Astrocyte (in vitro differentiated cells and primary cell): ENCODE results near the gene ZSCAN26. TPM values are rescaled to one million over a fixed set of nuclear protein-coding genes. Genes with fewer than 3 reads are reported as not detected.
A peak's percentile ranks its signal among the peaks of the same experiment; 100 is the strongest.

ENCODE experiments used
- DNase-seq: peaks from one replicate; pipeline ENCODE4 v3.0.0-alpha.2; 2010; ENCODE audit warnings: low read depth
- FAIRE-seq: peaks from 2 replicates; lab custom pipeline; 2011; peaks lifted over from hg19 to GRCh38; lab: Jason Lieb, UNC
- H2AFZ ChIP-seq: 2 replicates; pipeline ENCODE4 v1.6.0; 2012; ENCODE audit warnings: low read depth, low read length, inconsistent platforms
- H3K27ac ChIP-seq: 2 replicates; pipeline ENCODE4 v1.5.1; 2011; ENCODE audit warnings: low read depth, low read length, inconsistent platforms
- H3K27me3 ChIP-seq: 2 replicates; pipeline ENCODE4 v1.6.0; 2011; ENCODE audit warnings: low read length, inconsistent platforms; ENCODE audit not compliant: insufficient read depth
- H3K36me3 ChIP-seq: 2 replicates; pipeline ENCODE4 v1.5.1; 2011; ENCODE audit warnings: low read length, inconsistent platforms; ENCODE audit not compliant: insufficient read depth
- H3K4me1 ChIP-seq: 2 replicates; pipeline ENCODE4 v1.5.1; 2011; ENCODE audit warnings: low read length, inconsistent platforms; ENCODE audit not compliant: insufficient read depth
- H3K4me2 ChIP-seq: 2 replicates; pipeline ENCODE4 v1.6.0; 2012; ENCODE audit warnings: low read length, inconsistent platforms
- H3K4me3 ChIP-seq: 2 replicates; pipeline ENCODE4 v1.5.1; 2011; ENCODE audit warnings: low read depth, mild to moderate bottlenecking, low read length, inconsistent platforms; ENCODE audit not compliant: insufficient read depth
- H3K79me2 ChIP-seq: 2 replicates; pipeline ENCODE4 v1.6.0; 2012; ENCODE audit warnings: mild to moderate bottlenecking, low read length, inconsistent platforms; ENCODE audit not compliant: insufficient read depth
- H3K9ac ChIP-seq: 2 replicates; pipeline ENCODE4 v1.6.0; 2012; ENCODE audit warnings: mild to moderate bottlenecking, low read length, inconsistent platforms
- H3K9me3 ChIP-seq: 2 replicates; pipeline ENCODE4 v1.5.1; 2012; ENCODE audit warnings: low read depth, mild to moderate bottlenecking, low read length, inconsistent platforms; ENCODE audit not compliant: insufficient read depth
- H4K20me1 ChIP-seq: 2 replicates; pipeline ENCODE4 v1.6.0; 2012; ENCODE audit warnings: low read length, inconsistent platforms; ENCODE audit not compliant: insufficient read depth
- H3K27ac Mint-ChIP-seq: one replicate; pipeline ENCODE4 v1.8.0; 2021; ENCODE audit warnings: mild to moderate bottlenecking, mixed read lengths; ENCODE audit not compliant: unreplicated experiment
- H3K27me3 Mint-ChIP-seq: one replicate; pipeline ENCODE4 v1.8.0; 2021; ENCODE audit warnings: low read depth, mixed read lengths; ENCODE audit not compliant: unreplicated experiment
- H3K36me3 Mint-ChIP-seq: one replicate; pipeline ENCODE4 v1.8.0; 2021; ENCODE audit warnings: low read depth, mixed read lengths; ENCODE audit not compliant: unreplicated experiment
- H3K4me1 Mint-ChIP-seq: one replicate; pipeline ENCODE4 v1.8.0; 2021; ENCODE audit warnings: low read depth, mixed read lengths; ENCODE audit not compliant: unreplicated experiment
- H3K4me3 Mint-ChIP-seq: one replicate; pipeline ENCODE4 v1.8.0; 2021; ENCODE audit warnings: mild to moderate bottlenecking, moderate library complexity, mixed read lengths; ENCODE audit not compliant: unreplicated experiment
- H3K9me3 Mint-ChIP-seq: one replicate; pipeline ENCODE4 v1.8.0; 2021; ENCODE audit warnings: mild to moderate bottlenecking, mixed read lengths; ENCODE audit not compliant: unreplicated experiment
- CTCF ChIP-seq: IDR thresholded peaks from 2 replicates; pipeline ENCODE4 v1.5.1; 2011; ENCODE audit warnings: low read depth, mild to moderate bottlenecking, inconsistent platforms, low read length, moderate library complexity; ENCODE audit not compliant: insufficient read depth
- EZH2 ChIP-seq: IDR thresholded peaks from 2 replicates; pipeline ENCODE4 v1.6.1; 2012; ENCODE audit warnings: mild to moderate bottlenecking, low read length, inconsistent platforms; ENCODE audit not compliant: insufficient read depth
- total RNA-seq: library from RNA; stranded (reverse); gene quantifications from 2 replicates; pipeline ENCODE4 v1.2.1, GENCODE V29; 2021

The ZSCAN26 gene
- total RNA-seq, 1 donor from 2014 or later, result 12.0 TPM

- Histone ChIP-seq H3K9me3 (no peaks in the 10 kb centered on the region), H3K27ac (peak overlapping the region; percentile 54), H3K36me3 (peaks cover 24% of the 10 kb centered on the region), H3K4me1 (peaks cover 4% of the 10 kb centered on the region), H3K4me2 (peak overlapping the region; percentile 91), H3K9ac (peak overlapping the region; percentile 84), H2AFZ (peak overlapping the region; percentile 67), H3K27me3 (peaks cover 4% of the 10 kb centered on the region), H3K4me3 (peak overlapping the region; percentile 75), H3K79me2 (peaks cover 37% of the 10 kb centered on the region), H4K20me1 (no peaks in the 10 kb centered on the region)
- peak overlapping the region; percentile 97 for H3K4me3 Mint-ChIP-seq
- FAIRE-seq (no peak), DNase-seq (no peak)
- peaks cover 11% of the 10 kb centered on the region for H3K36me3 Mint-ChIP-seq
- TF ChIP-seq CTCF (no peak), EZH2 (no peak)
- peak overlapping the region; percentile 53 for H3K27ac Mint-ChIP-seq
- H3K27me3 Mint-ChIP-seq, result peaks cover 8% of the 10 kb centered on the region
- H3K4me1 Mint-ChIP-seq, result peaks cover 5% of the 10 kb centered on the region
- H3K9me3 Mint-ChIP-seq, result no peaks in the 10 kb centered on the region
Observed at GRCh38 chr6:28224131-28225055, 42.5 kb upstream of the ZSCAN26 start.

- H3K9me3 ChIP-seq, result no peaks in the 10 kb centered on the region
- peak within 1 kb of the TSS; percentile 54 for H3K27ac ChIP-seq
- peaks cover 8% of the 10 kb centered on the region for H3K27me3 Mint-ChIP-seq
- FAIRE-seq (no peak), DNase-seq (peak; percentile 88)
- H3K4me3 Mint-ChIP-seq, result peak within 1 kb of the TSS; percentile 97
- H4K20me1 ChIP-seq, result no peaks in the 10 kb centered on the region
- no peak for TF ChIP-seq CTCF
- TF ChIP-seq EZH2, result no peak
- H3K4me3 ChIP-seq, result peak within 1 kb of the TSS; percentile 75
- peak within 1 kb of the TSS; percentile 84 for H3K9ac ChIP-seq
- H3K9me3 Mint-ChIP-seq, result no peaks in the 10 kb centered on the region
- H3K4me1 Mint-ChIP-seq, result peaks cover 5% of the 10 kb centered on the region
- peak within 1 kb of the TSS; percentile 77 for H3K27ac Mint-ChIP-seq
- peaks cover 28% of the 10 kb centered on the region for H3K36me3 ChIP-seq
- H3K4me2 ChIP-seq, result peak within 1 kb of the TSS; percentile 91
- peaks cover 38% of the 10 kb centered on the region for H3K79me2 ChIP-seq
- peaks cover 12% of the 10 kb centered on the region for H3K36me3 Mint-ChIP-seq
- peaks cover 4% of the 10 kb centered on the region for H3K27me3 ChIP-seq
- H3K4me1 ChIP-seq, result peaks cover 4% of the 10 kb centered on the region
- H2AFZ ChIP-seq, result peak within 1 kb of the TSS; percentile 67
Observed at GRCh38 chr6:28225056-28225834, 41.7 kb upstream of the ZSCAN26 start, which contains the start of gene ZSCAN9. Gene ZSCAN9, plus strand, starts transcription at chr6:28225275. Its CDS starts 1,810 bp downstream, at chr6:28227085.
